ENCODE data around the gene MAPKAP1.

- TF ChIP-seq POLR2A (IDR thresholded peaks at IDR 0.05) (no peak), CTCF (IDR thresholded peaks at IDR 0.05) (no peak)
These were observed 278.0 kb downstream of the MAPKAP1 start for GRCh38 chr9:125428902-125429467.

Data from Peyer's patch (tissue), 4 donors.